CD4-positive, alpha-beta T cell (primary cell): Measurements from ENCODE around the gene AMPH. TPM values are rescaled to one million over a fixed set of nuclear protein-coding genes. Genes with fewer than 3 reads are reported as not detected.

Experiments
- ATAC-seq: fragments of 200-7000 bp; cut with Tn5 transposase; one replicate; pipeline ENCODE4 v1.10.0; 2022; ENCODE audit warnings: mild to moderate bottlenecking; ENCODE audit not compliant: poor library complexity
- CTCF ChIA-PET: fragments of 350-600 bp; sonication (Branson Sonifier 250); formaldehyde crosslinking; loops from one replicate; lab custom pipeline; 2021; ENCODE audit warnings: antibody characterized with exemption, inconsistent platforms; lab: Charles Lee
- POLR2A ChIA-PET: fragments of 350-600 bp; sonication (Branson Sonifier 250); formaldehyde crosslinking; loops from one replicate; lab custom pipeline; 2021; ENCODE audit warnings: antibody characterized with exemption, inconsistent platforms; lab: Charles Lee
- DNase-seq, 14 experiments: peaks; one replicate each; pipeline ENCODE4 v3.0.0-alpha.2; 2013 to 2020; ENCODE audit warnings: mixed read lengths in 2 of 14
- H3K27ac ChIP-seq, 2 donors: one replicate each; pipeline versions ENCODE4 v1.5.1 to v1.7.0; 2013; ENCODE audit warnings: low read length in 2 of 2, low read depth in 1 of 2, mild to moderate bottlenecking in 1 of 2
- H3K27me3 ChIP-seq, 2 experiments: 1 replicate in 1 of 2; 2 replicates in 1 of 2; pipeline versions ENCODE4 v1.6.1 to v1.7.0; 2013; ENCODE audit warnings: low read length in 2 of 2, control low read depth in 1 of 2, mild to moderate bottlenecking in 1 of 2, moderate library complexity in 1 of 2; ENCODE audit not compliant: insufficient read depth in 2 of 2, control insufficient read depth in 1 of 2
- H3K36me3 ChIP-seq: one replicate; pipeline ENCODE4 v1.6.1; 2013; ENCODE audit warnings: low read length, control low read depth; ENCODE audit not compliant: insufficient read depth
- H3K4me1 ChIP-seq: one replicate; pipeline ENCODE4 v1.6.1; 2013; ENCODE audit warnings: low read length, control low read depth; ENCODE audit not compliant: insufficient read depth
- H3K4me3 ChIP-seq: one replicate; pipeline ENCODE4 v1.5.1; 2013; ENCODE audit warnings: mild to moderate bottlenecking, low read length, moderate library complexity
- H3K9me3 ChIP-seq, 2 experiments: 1 replicate in 1 of 2; 2 replicates in 1 of 2; pipeline versions ENCODE4 v1.6.1 to v1.7.0; 2013; ENCODE audit warnings: low read length in 2 of 2, mild to moderate bottlenecking in 2 of 2, control low read depth in 1 of 2, moderate library complexity in 1 of 2; ENCODE audit not compliant: control insufficient read depth in 1 of 2, insufficient read depth in 1 of 2
- H3K27ac Mint-ChIP-seq: one replicate; pipeline ENCODE4 v1.8.0; 2020; ENCODE audit warnings: mixed read lengths
- H3K27me3 Mint-ChIP-seq: one replicate; pipeline ENCODE4 v1.8.0; 2021; ENCODE audit warnings: mixed read lengths
- H3K36me3 Mint-ChIP-seq: one replicate; pipeline ENCODE4 v1.8.0; 2021; ENCODE audit warnings: low read depth, mixed read lengths
- H3K4me1 Mint-ChIP-seq: one replicate; pipeline ENCODE4 v1.8.0; 2021; ENCODE audit warnings: low read depth, mixed read lengths
- H3K4me3 Mint-ChIP-seq: one replicate; pipeline ENCODE4 v1.8.0; 2020; ENCODE audit warnings: mild to moderate bottlenecking, mixed read lengths
- H3K9me3 Mint-ChIP-seq: one replicate; pipeline ENCODE4 v1.8.0; 2020; ENCODE audit warnings: mixed read lengths
- intact Hi-C, 2 experiments: fragments of 100-400 bp; cut with DNase I in 1 of 2; cut with micrococcal nuclease in 1 of 2; formaldehyde crosslinking; loops; one replicate each; pipeline versions ENCODE4 v1.15.1 to v1.9.0; 2023 to 2025; cut with DNase I, micrococcal nuclease
- total RNA-seq, 174 experiments: library from RNA in 2 of 174; stranded (reverse) in 2 of 174; gene quantifications; one replicate each; pipeline ENCODE4 v1.2.3 and lab custom pipeline; 2021 to 2026
- TF ChIP-seq, protein P1 (sequence below): fragments of 200-600 bp; IDR thresholded peaks from one replicate; pipeline ENCODE4 v1.8.0; 2022; ENCODE audit warnings: antibody characterized with exemption, mild to moderate bottlenecking

The AMPH gene
- total RNA-seq, 2 experiments from 2014 or later, result not detected

DNA sequence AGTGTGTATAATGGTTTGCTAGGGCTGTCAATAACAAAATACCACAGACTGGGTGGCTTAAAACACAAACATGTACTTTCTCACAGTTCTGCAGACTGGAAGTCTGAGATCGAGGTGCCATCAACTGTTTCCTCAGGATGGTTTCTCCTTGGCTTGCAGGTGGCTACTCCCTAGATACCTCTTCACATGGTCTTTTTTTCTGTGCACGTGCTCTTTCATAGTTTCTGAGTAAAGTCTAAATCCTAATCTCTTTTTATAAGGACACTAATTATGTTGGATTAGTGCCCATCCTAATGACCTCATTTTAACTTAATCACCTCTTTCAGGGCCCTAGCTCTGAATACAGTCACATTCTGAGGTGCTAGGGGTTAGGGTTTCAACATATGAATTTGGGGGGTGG, 65.9 kb downstream of the AMPH start:
- Mint-ChIP-seq H3K27me3 (peaks cover 21% of the 10 kb centered on the region), H3K9me3 (no peaks in the 10 kb centered on the region), H3K36me3 (no peaks in the 10 kb centered on the region), H3K27ac (no peak overlapping the region), H3K4me3 (no peak overlapping the region), H3K4me1 (no peaks in the 10 kb centered on the region)
- H3K4me1 ChIP-seq, result no peaks in the 10 kb centered on the region
- CTCF ChIA-PET, result no interaction called here
- no peak overlapping the region for H3K4me3 ChIP-seq
- no peaks in the 10 kb centered on the region for H3K36me3 ChIP-seq
- no peak for DNase-seq
- POLR2A ChIA-PET, result no interaction called here
- H3K27ac ChIP-seq, result no peak overlapping the region
- H3K9me3 ChIP-seq, result no peaks in the 10 kb centered on the region
- no peak for ATAC-seq
- no peaks in the 10 kb centered on the region for H3K27me3 ChIP-seq
- intact Hi-C loops, result no loop called here
- TF ChIP-seq, protein P1, sequence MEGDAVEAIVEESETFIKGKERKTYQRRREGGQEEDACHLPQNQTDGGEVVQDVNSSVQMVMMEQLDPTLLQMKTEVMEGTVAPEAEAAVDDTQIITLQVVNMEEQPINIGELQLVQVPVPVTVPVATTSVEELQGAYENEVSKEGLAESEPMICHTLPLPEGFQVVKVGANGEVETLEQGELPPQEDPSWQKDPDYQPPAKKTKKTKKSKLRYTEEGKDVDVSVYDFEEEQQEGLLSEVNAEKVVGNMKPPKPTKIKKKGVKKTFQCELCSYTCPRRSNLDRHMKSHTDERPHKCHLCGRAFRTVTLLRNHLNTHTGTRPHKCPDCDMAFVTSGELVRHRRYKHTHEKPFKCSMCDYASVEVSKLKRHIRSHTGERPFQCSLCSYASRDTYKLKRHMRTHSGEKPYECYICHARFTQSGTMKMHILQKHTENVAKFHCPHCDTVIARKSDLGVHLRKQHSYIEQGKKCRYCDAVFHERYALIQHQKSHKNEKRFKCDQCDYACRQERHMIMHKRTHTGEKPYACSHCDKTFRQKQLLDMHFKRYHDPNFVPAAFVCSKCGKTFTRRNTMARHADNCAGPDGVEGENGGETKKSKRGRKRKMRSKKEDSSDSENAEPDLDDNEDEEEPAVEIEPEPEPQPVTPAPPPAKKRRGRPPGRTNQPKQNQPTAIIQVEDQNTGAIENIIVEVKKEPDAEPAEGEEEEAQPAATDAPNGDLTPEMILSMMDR, result no peak

DNA sequence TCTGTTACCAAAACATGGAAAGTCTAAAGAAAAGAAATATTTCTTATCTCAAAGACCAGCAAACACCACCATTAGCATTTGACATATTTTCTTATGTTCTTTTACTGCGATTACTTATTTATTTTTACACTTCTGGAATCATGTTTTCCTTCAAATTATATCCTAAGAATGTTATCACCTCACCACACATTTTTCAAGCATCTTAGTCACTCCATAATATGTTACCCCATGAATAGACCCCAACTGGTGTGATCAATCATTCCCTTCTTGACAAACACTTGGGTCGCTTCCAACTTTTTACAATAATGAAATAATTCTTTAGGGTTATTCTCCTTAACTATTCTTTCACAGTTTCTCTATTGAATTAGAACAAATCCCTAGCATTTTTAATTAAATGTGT, 67.4 kb downstream of the AMPH start:
- H3K4me3 Mint-ChIP-seq, result no peak overlapping the region
- no peaks in the 10 kb centered on the region for H3K9me3 Mint-ChIP-seq
- no peak for ATAC-seq
- Histone ChIP-seq H3K4me1 (no peaks in the 10 kb centered on the region), H3K9me3 (no peaks in the 10 kb centered on the region), H3K27ac (no peak overlapping the region), H3K27me3 (no peaks in the 10 kb centered on the region), H3K36me3 (no peaks in the 10 kb centered on the region), H3K4me3 (no peak overlapping the region)
- H3K4me1 Mint-ChIP-seq, result no peaks in the 10 kb centered on the region
- no peak overlapping the region for H3K27ac Mint-ChIP-seq
- DNase-seq, result no peak
- TF ChIP-seq, protein P1, result no peak
- ChIA-PET CTCF (no interaction called here), POLR2A (no interaction called here)
- no peaks in the 10 kb centered on the region for H3K36me3 Mint-ChIP-seq
- peaks cover 21% of the 10 kb centered on the region for H3K27me3 Mint-ChIP-seq
- intact Hi-C loops, result no loop called here

DNA sequence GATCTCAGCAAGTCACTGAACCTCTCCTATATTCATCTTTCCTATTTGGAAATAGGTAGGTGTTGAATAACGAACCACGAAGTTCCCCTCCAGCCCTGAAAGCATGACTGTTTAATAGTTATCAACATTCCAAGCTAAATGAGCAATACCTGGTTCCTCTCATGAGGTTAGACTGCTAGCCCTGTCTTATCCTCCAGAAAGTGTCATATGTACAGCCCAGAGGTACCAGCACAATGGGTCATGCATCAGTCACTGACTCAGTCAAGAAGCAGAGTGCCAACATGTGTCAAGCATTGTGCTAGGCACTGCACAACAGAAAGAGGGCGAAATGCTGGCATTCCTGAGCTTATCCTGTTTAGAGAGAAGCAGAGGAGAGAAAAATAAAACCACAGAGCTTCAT, 70.0 kb downstream of the AMPH start:
- H3K27me3 ChIP-seq, result no peaks in the 10 kb centered on the region
- ChIA-PET POLR2A (no interaction called here), CTCF (no interaction called here)
- peaks cover 2% of the 10 kb centered on the region for H3K9me3 Mint-ChIP-seq
- H3K27ac Mint-ChIP-seq, result no peak overlapping the region
- no peak overlapping the region for H3K27ac ChIP-seq
- H3K27me3 Mint-ChIP-seq, result peaks cover 21% of the 10 kb centered on the region
- no peak overlapping the region for H3K4me3 Mint-ChIP-seq
- TF ChIP-seq, protein P1, result no peak
- intact Hi-C loops, result no loop called here
- H3K4me1 Mint-ChIP-seq, result no peaks in the 10 kb centered on the region
- no peaks in the 10 kb centered on the region for H3K36me3 ChIP-seq
- no peak overlapping the region for H3K4me3 ChIP-seq
- H3K36me3 Mint-ChIP-seq, result no peaks in the 10 kb centered on the region
- DNase-seq (no peak), ATAC-seq (no peak)
- no peaks in the 10 kb centered on the region for H3K9me3 ChIP-seq
- H3K4me1 ChIP-seq, result no peaks in the 10 kb centered on the region
